Measurements from ENCODE around the gene CLDN10.
"Not testable (repeated sequence)": the region's sequence is repeated elsewhere in the genome, so short reads cannot be mapped to it uniquely, and the experiment has no call there.

CLDN10 gene

DNA sequence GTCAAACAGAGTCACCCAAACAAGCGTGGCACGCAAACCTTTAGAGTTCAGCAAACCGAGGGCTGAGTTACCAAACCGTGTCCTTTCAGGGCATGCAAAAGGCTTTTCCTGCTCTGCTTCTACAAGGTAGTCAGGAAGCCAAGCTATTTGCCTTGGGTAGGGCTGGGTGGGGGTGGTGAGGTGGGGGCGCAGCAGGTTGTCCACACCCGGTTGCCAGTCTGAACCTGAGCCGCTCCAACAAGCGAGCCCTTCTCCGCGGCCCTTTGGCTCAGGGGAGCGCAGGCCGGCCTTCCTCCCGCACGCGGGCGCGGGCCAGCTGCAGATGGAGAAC lies 347 bp upstream of the CLDN10 start:
- in situ Hi-C loops (cut with HindIII; ENCODE audit: low pct_unique_long_range_greater_than_20kb, low sequenced_read_pairs) = no loop called here
- no peak for TF ChIP-seq JUND (IDR thresholded peaks at IDR 0.05; ENCODE audit: low read depth)
- no peak for DNase-seq (ENCODE audit: low read depth in 1 of 2, low spot score in 1 of 2)

- no peak for TF ChIP-seq JUND (IDR thresholded peaks at IDR 0.05; ENCODE audit: low read depth)
- in situ Hi-C loops (cut with HindIII; ENCODE audit: low pct_unique_long_range_greater_than_20kb, low sequenced_read_pairs) = no loop called here
These were observed 1.3 kb downstream of the CLDN10 start for GRCh38 chr13:95553581-95554385.

DNA sequence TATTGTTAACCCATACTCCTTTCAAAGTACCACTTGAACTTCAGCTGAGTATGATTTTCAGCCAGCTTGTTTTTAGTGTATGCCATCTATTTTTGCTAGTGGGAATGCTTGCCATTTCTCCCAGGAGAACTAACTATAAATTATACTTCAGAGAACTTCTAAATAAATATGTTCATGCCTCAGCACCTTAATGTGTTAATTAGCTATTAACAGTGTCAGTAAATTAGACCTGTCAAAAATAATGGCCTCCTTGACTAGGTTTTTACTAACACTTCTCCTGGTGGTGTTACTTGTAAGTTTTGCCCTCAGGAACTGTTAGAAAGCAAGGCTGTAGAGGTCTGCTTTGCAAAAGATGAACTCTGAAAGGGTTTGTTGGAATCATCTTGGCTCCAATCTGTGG lies 4.5 kb downstream of the CLDN10 start:
- in situ Hi-C loops (cut with HindIII; ENCODE audit: low pct_unique_long_range_greater_than_20kb, low sequenced_read_pairs) = no loop called here
- no peak for TF ChIP-seq JUND (IDR thresholded peaks at IDR 0.05; ENCODE audit: low read depth)

More at GRCh38 chr13:95553581-95554385, 1.3 kb downstream of the CLDN10 start:
- DNase-seq (ENCODE audit: low read depth in 1 of 2, low spot score in 1 of 2) = no peak

DNA sequence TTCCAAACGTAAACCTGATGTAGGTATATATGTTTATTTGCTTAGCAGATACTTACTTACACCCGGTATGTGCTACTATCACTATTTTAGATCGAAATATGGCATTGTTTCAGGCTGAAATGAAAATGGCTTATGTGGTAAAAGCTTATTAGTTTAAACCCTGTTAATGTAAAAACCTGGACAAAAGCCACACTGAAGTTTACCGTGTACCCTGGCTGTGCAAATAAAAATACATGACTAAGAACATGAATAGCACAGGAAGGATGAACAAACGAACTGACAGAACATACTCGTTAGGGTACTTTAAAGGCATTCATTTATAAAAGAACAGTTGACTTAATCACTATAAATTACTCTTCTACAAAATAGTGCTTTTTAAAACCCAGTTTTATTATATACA lies 6.6 kb downstream of the CLDN10 start:
- in situ Hi-C loops (cut with HindIII; ENCODE audit: low pct_unique_long_range_greater_than_20kb, low sequenced_read_pairs) = no loop called here
- no peak for DNase-seq (ENCODE audit: low read depth in 1 of 2, low spot score in 1 of 2)
- TF ChIP-seq JUND (IDR thresholded peaks at IDR 0.05; ENCODE audit: low read depth) = no peak

More for the DNA sequence above, 4.5 kb downstream of the CLDN10 start:
- no peak for DNase-seq (ENCODE audit: low read depth in 1 of 2, low spot score in 1 of 2)

- no peak for DNase-seq (ENCODE audit: low read depth in 1 of 2, low spot score in 1 of 2)
- in situ Hi-C loops (cut with HindIII; ENCODE audit: low pct_unique_long_range_greater_than_20kb, low sequenced_read_pairs) = no loop called here
- no peak for TF ChIP-seq JUND (IDR thresholded peaks at IDR 0.05; ENCODE audit: low read depth)
These were observed 7.9 kb downstream of the CLDN10 start for GRCh38 chr13:95560387-95560786.

DNA sequence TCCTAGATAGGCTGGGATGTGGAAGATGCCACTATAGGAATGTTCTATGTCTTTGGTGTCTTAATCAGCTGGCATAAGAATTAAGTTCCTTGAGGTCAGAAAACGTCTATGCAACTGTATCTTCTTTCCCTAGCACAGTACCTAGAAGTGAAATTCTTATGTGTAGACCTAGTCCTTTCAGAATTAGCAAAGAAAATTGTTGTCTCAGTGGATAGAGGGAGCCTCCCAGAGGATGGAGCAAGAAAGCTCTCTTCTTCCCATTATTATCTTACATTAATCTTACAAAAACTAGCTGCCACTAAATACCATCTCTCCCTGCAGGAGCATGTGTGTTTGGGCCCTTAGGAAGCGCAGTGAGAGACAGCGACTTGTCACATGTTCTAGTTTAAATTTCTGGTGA lies 11.6 kb downstream of the CLDN10 start:
- in situ Hi-C loops (cut with HindIII; ENCODE audit: low pct_unique_long_range_greater_than_20kb, low sequenced_read_pairs) = no loop called here
- TF ChIP-seq JUND (IDR thresholded peaks at IDR 0.05; ENCODE audit: low read depth) = no peak
- DNase-seq (ENCODE audit: low read depth in 1 of 2, low spot score in 1 of 2) = no peak

DNA sequence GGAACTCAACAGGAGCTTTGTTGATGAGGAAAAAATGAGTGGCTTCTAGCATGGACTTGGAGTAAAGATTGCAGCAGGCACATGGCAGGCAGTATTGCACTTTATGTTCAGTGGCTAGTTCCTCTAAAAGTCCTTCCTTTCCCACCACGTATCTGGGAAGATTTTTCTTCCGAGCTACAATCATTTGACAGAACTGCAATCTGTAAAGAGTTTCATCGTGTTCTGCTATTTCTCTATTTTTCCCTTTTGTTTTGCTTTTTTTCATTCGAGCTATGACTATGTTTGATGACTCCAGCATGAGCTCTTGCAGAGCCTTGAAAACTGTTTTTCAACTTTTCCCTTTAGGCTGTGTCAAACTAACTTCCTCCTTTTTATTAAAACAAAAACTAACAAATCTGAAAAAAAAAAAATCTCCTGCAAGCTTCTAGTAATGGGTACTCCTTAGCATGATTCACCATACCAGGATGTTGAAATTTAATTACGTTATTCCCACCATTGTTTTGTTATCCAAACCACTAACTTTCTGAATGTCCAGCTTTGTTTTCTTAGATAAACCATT lies 12.3 kb downstream of the CLDN10 start:
- in situ Hi-C loops (cut with HindIII; ENCODE audit: low pct_unique_long_range_greater_than_20kb, low sequenced_read_pairs) = no loop called here
- DNase-seq (ENCODE audit: low read depth in 1 of 2, low spot score in 1 of 2) = no peak
- TF ChIP-seq JUND (IDR thresholded peaks at IDR 0.05; ENCODE audit: low read depth) = no peak

GRCh38 chr13:95565758-95566157 lies 13.2 kb downstream of the CLDN10 start:
- in situ Hi-C loops (cut with HindIII; ENCODE audit: low pct_unique_long_range_greater_than_20kb, low sequenced_read_pairs); DNase-seq (ENCODE audit: low read depth in 1 of 2, low spot score in 1 of 2): not testable (repeated sequence)

DNA sequence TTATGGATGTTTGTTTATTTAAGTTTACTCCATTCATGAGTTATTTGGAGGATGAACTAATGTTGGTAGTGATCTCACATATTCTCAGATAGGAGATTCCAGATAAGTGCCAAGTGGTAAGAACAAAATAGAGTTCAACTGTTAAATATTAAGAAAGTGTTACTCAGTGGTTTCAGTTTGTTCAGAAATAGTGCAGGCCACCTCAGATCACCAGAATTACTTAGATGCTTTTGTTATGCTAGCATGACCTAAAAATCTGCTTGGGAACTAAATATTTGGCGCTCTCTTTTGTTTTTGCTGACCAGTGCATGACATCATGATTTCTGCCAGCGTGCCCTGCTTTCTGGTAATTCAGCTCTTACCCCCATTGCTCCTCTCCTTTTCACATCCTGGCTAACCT lies 15.6 kb downstream of the CLDN10 start:
- in situ Hi-C loops (cut with HindIII; ENCODE audit: low pct_unique_long_range_greater_than_20kb, low sequenced_read_pairs) = no loop called here
- DNase-seq (ENCODE audit: low read depth in 1 of 2, low spot score in 1 of 2) = no peak
- TF ChIP-seq JUND (IDR thresholded peaks at IDR 0.05; ENCODE audit: low read depth) = no peak

GRCh38 chr13:95570016-95570415 lies 17.5 kb downstream of the CLDN10 start:
- in situ Hi-C loops (cut with HindIII; ENCODE audit: low pct_unique_long_range_greater_than_20kb, low sequenced_read_pairs) = no loop called here
- TF ChIP-seq JUND (IDR thresholded peaks at IDR 0.05; ENCODE audit: low read depth) = no peak
- DNase-seq (ENCODE audit: low read depth in 1 of 2, low spot score in 1 of 2) = peak in 1 of 2 experiments; percentile 3

- TF ChIP-seq JUND (IDR thresholded peaks at IDR 0.05; ENCODE audit: low read depth) = no peak
- no peak for DNase-seq (ENCODE audit: low read depth in 1 of 2, low spot score in 1 of 2)
- in situ Hi-C loops (cut with HindIII; ENCODE audit: low pct_unique_long_range_greater_than_20kb, low sequenced_read_pairs) = no loop called here
These were observed 19.4 kb downstream of the CLDN10 start for GRCh38 chr13:95571941-95572340.

GRCh38 chr13:95573221-95573620 lies 20.7 kb downstream of the CLDN10 start:
- TF ChIP-seq JUND (IDR thresholded peaks at IDR 0.05; ENCODE audit: low read depth) = no peak
- in situ Hi-C loops (cut with HindIII; ENCODE audit: low pct_unique_long_range_greater_than_20kb, low sequenced_read_pairs) = no loop called here
- DNase-seq (ENCODE audit: low read depth in 1 of 2, low spot score in 1 of 2) = no peak

- in situ Hi-C loops (cut with HindIII; ENCODE audit: low pct_unique_long_range_greater_than_20kb, low sequenced_read_pairs) = no loop called here
- DNase-seq (ENCODE audit: low read depth in 1 of 2, low spot score in 1 of 2) = no peak
- TF ChIP-seq JUND (IDR thresholded peaks at IDR 0.05; ENCODE audit: low read depth) = no peak
These were observed 26.8 kb downstream of the CLDN10 start for GRCh38 chr13:95579303-95579702.

GRCh38 chr13:95585867-95586266 lies 33.3 kb downstream of the CLDN10 start:
- in situ Hi-C loops (cut with HindIII; ENCODE audit: low pct_unique_long_range_greater_than_20kb, low sequenced_read_pairs) = no loop called here
- peak in 1 of 2 experiments; percentile 3 for DNase-seq (ENCODE audit: low read depth in 1 of 2, low spot score in 1 of 2)
- TF ChIP-seq JUND (IDR thresholded peaks at IDR 0.05; ENCODE audit: low read depth) = no peak
